HEK293 (cell line): ENCODE results near the gene ICAM3.

ENCODE experiments used
- CTCF ChIA-PET: fragments of 350-600 bp; formaldehyde crosslinking; extraction: SDS; loops from one replicate; lab custom pipeline; 2021; ENCODE audit warnings: antibody characterized with exemption; lab: Yijun Ruan, JAX
- POLR2A ChIA-PET: fragments of 300-600 bp; formaldehyde crosslinking; extraction: SDS; loops from one replicate; lab custom pipeline; 2020; ENCODE audit warnings: antibody characterized with exemption, inconsistent platforms; lab: Yijun Ruan, JAX
- H3K27ac ChIP-seq: fragments of 200-500 bp; sonication (Bioruptor generic); 2 replicates; pipeline ENCODE4 v1.5.1; 2014; ENCODE audit warnings: low read depth, low read length, control low read depth, inconsistent platforms; ENCODE audit errors: extremely low read depth
- H3K36me3 ChIP-seq, 2 experiments: fragments of 200-500 bp in 1 of 2; sonication (Bioruptor generic) in 1 of 2; 1 replicate in 1 of 2; 2 replicates in 1 of 2; pipeline ENCODE4 v1.5.1; 2014 to 2017; ENCODE audit warnings: inconsistent platforms in 2 of 2, low read length in 2 of 2; ENCODE audit not compliant: control insufficient read depth in 2 of 2, insufficient read depth in 1 of 2
- H3K4me1 ChIP-seq: fragments of 200-500 bp; sonication (Bioruptor generic); 2 replicates; pipeline ENCODE4 v1.5.1; 2014; ENCODE audit warnings: mild to moderate bottlenecking, low read length, inconsistent platforms; ENCODE audit not compliant: control insufficient read depth, insufficient read depth
- H3K4me3 ChIP-seq: 2 replicates; pipeline ENCODE4 v1.5.1; 2011; ENCODE audit warnings: low read depth, mild to moderate bottlenecking, control low read depth, low read length, moderate library complexity
- H3K9me3 ChIP-seq: fragments of 200-500 bp; sonication (Bioruptor generic); 2 replicates; pipeline ENCODE4 v1.5.1; 2014; ENCODE audit warnings: low read depth, low read length, inconsistent platforms; ENCODE audit not compliant: control insufficient read depth, insufficient read depth
- GLI2 ChIP-seq: fragments of 450-650 bp; formaldehyde crosslinking; IDR thresholded peaks from 2 replicates; pipeline ENCODE4; 2017; ENCODE audit warnings: missing biosample characterization, missing genetic modification characterization, low read depth, borderline replicate concordance
- HOXD13 ChIP-seq: sonication (generic); formaldehyde crosslinking; IDR thresholded peaks from 2 replicates; pipeline ENCODE4 v1.8.0; 2022; ENCODE audit warnings: missing genetic modification reagents, borderline replicate concordance
- INSM2 ChIP-seq: fragments of 450-650 bp; formaldehyde crosslinking; IDR thresholded peaks from 2 replicates; pipeline ENCODE4 v1.5.1; 2016; ENCODE audit warnings: missing biosample characterization, missing genetic modification characterization
- KLF16 ChIP-seq: fragments of 450-650 bp; formaldehyde crosslinking; IDR thresholded peaks from 2 replicates; pipeline ENCODE4 v1.5.1; 2017; ENCODE audit warnings: missing biosample characterization, missing genetic modification characterization
- KLF9 ChIP-seq: fragments of 450-650 bp; formaldehyde crosslinking; IDR thresholded peaks from 2 replicates; pipeline ENCODE4 v1.5.1; 2016; ENCODE audit warnings: missing biosample characterization, missing genetic modification characterization, low read depth
- PATZ1 ChIP-seq: fragments of 450-650 bp; formaldehyde crosslinking; IDR thresholded peaks from 2 replicates; pipeline ENCODE4 v1.5.1; 2016; ENCODE audit warnings: missing biosample characterization, missing genetic modification characterization
- SCRT2 ChIP-seq: fragments of 450-650 bp; formaldehyde crosslinking; IDR thresholded peaks from 2 replicates; pipeline ENCODE4 v1.5.1; 2016; ENCODE audit warnings: missing biosample characterization, missing genetic modification characterization
- TCF7L2 ChIP-seq: IDR thresholded peaks from 2 replicates; pipeline ENCODE4 v1.6.1; 2011; ENCODE audit warnings: low read depth, mild to moderate bottlenecking, inconsistent platforms, low read length, moderate library complexity, borderline replicate concordance
- TRIM28 ChIP-seq: IDR thresholded peaks from 2 replicates; pipeline ENCODE4 v1.6.1; 2011; ENCODE audit warnings: low read length, control low read depth, borderline replicate concordance
- ZBTB17 ChIP-seq: fragments of 450-650 bp; formaldehyde crosslinking; IDR thresholded peaks from 2 replicates; pipeline ENCODE4 v1.5.1; 2016; ENCODE audit warnings: missing biosample characterization, missing genetic modification characterization
- ZBTB21 ChIP-seq: fragments of 450-650 bp; formaldehyde crosslinking; IDR thresholded peaks from 2 replicates; pipeline ENCODE4 v1.5.1; 2017; ENCODE audit warnings: missing biosample characterization, missing genetic modification characterization
- ZNF10 ChIP-seq: fragments of 450-650 bp; formaldehyde crosslinking; IDR thresholded peaks from 2 replicates; pipeline ENCODE4 v1.5.1; 2017; ENCODE audit warnings: missing biosample characterization, missing genetic modification characterization
- ZNF132 ChIP-seq: fragments of 450-650 bp; formaldehyde crosslinking; IDR thresholded peaks from 2 replicates; pipeline ENCODE4 v1.5.1; 2017; ENCODE audit warnings: missing biosample characterization, missing genetic modification characterization, borderline replicate concordance
- ZNF140 ChIP-seq: fragments of 450-650 bp; formaldehyde crosslinking; IDR thresholded peaks from 2 replicates; pipeline ENCODE4 v1.5.1; 2016; ENCODE audit warnings: missing biosample characterization, missing genetic modification characterization
- ZNF211 ChIP-seq: fragments of 450-650 bp; formaldehyde crosslinking; IDR thresholded peaks from 2 replicates; pipeline ENCODE4 v1.5.1; 2016; ENCODE audit warnings: low read depth, missing biosample characterization, missing genetic modification characterization
- ZNF394 ChIP-seq: fragments of 450-650 bp; formaldehyde crosslinking; IDR thresholded peaks from 2 replicates; pipeline ENCODE4 v1.5.1; 2016; ENCODE audit warnings: missing biosample characterization, missing genetic modification characterization, mild to moderate bottlenecking, moderate library complexity, borderline replicate concordance
- ZNF416 ChIP-seq: fragments of 450-650 bp; formaldehyde crosslinking; IDR thresholded peaks from 2 replicates; pipeline ENCODE4 v1.5.1; 2016; ENCODE audit warnings: missing biosample characterization, missing genetic modification characterization
- ZNF488 ChIP-seq: fragments of 450-650 bp; formaldehyde crosslinking; IDR thresholded peaks from 2 replicates; pipeline ENCODE4 v1.5.1; 2016; ENCODE audit warnings: missing biosample characterization, missing genetic modification characterization
- ZNF510 ChIP-seq: fragments of 450-650 bp; formaldehyde crosslinking; IDR thresholded peaks from 2 replicates; pipeline ENCODE4 v1.5.1; 2018; ENCODE audit warnings: mild to moderate bottlenecking, missing genetic modification characterization, missing biosample characterization; ENCODE audit not compliant: insufficient replicate concordance
- ZNF624 ChIP-seq: fragments of 450-650 bp; formaldehyde crosslinking; IDR thresholded peaks from 2 replicates; pipeline ENCODE4 v1.5.1; 2017; ENCODE audit warnings: missing biosample characterization, missing genetic modification characterization
- ZNF626 ChIP-seq: fragments of 450-650 bp; sonication (Bioruptor Pico); formaldehyde crosslinking; IDR thresholded peaks from 2 replicates; pipeline ENCODE4 v1.5.1; 2018; ENCODE audit warnings: missing biosample characterization, missing genetic modification characterization, inconsistent platforms
- ZNF776 ChIP-seq: fragments of 450-650 bp; formaldehyde crosslinking; IDR thresholded peaks from 2 replicates; pipeline ENCODE4 v1.5.0; 2017; ENCODE audit warnings: missing biosample characterization, missing genetic modification characterization, borderline replicate concordance
- ZNF837 ChIP-seq: fragments of 450-650 bp; formaldehyde crosslinking; IDR thresholded peaks from 2 replicates; pipeline ENCODE4 v1.5.1; 2016; ENCODE audit warnings: missing biosample characterization, missing genetic modification characterization
- ZNF843 ChIP-seq: fragments of 450-650 bp; formaldehyde crosslinking; IDR thresholded peaks from 2 replicates; pipeline ENCODE4 v1.5.1; 2016; ENCODE audit warnings: missing biosample characterization, missing genetic modification characterization
- ZSCAN4 ChIP-seq: fragments of 450-650 bp; formaldehyde crosslinking; IDR thresholded peaks from 2 replicates; pipeline ENCODE4 v1.5.1; 2017; ENCODE audit warnings: missing biosample characterization, missing genetic modification characterization

The ICAM3 gene

GRCh38 chr19:10332965-10333757 is 6.3 kb downstream of the ICAM3 start, which contains the start of gene RAVER1:
TSS of gene RAVER1 (minus strand) at chr19:10333529. CDS start at chr19:10333507, 22 bp downstream.
- CTCF ChIA-PET = interaction anchor here (0.6 to 2.8 kb wide), 8 partner anchors 12 to 85 kb away, joined by 3 to 19 read pairs (median 6); no protein-coding TSS in a partner anchor
- peak within 1 kb of the TSS; percentile 92 for H3K4me3 ChIP-seq
- POLR2A ChIA-PET = interaction anchor here (0.6 to 2.9 kb wide), 32 partner anchors 9 to 1181 kb away, joined by 3 to 32 read pairs (median 4); partner anchors contain the start of genes DNMT1, FDX2, ICAM5 and TYK2
- H3K27ac ChIP-seq = peak within 1 kb of the TSS; percentile 78
- H3K4me1 ChIP-seq = no peaks in the 10 kb centered on the region
- H3K9me3 ChIP-seq = no peaks in the 10 kb centered on the region
- H3K36me3 ChIP-seq = peaks cover 8 to 38% of the 10 kb centered on the region in 2 experiments; a peak in 2 of 3 replicates
- no peak for TF ChIP-seq ZNF211 (tag by site-specific recombination)
- TF ChIP-seq KLF16 (tag by site-specific recombination) = peak; percentile 98
- TF ChIP-seq TRIM28 = no peak
- TF ChIP-seq ZNF624 (tag by site-specific recombination) = no peak
- TF ChIP-seq TCF7L2 = peak; percentile 90
- no peak for TF ChIP-seq ZNF140
- TF ChIP-seq SCRT2 = peak; percentile 97
- no peak for TF ChIP-seq ZNF837
- TF ChIP-seq GLI2 (tag by site-specific recombination) = no peak; the same call in 1 of the 2 replicates
- no peak for TF ChIP-seq ZNF132 (tag by site-specific recombination)
- peak; percentile 98 for TF ChIP-seq PATZ1 (tag by site-specific recombination)
- TF ChIP-seq ZNF10 = 0 out of 2 replicates have a peak, but pooled peaks have one; percentile 34
- TF ChIP-seq HOXD13 (CRISPR knock-in tag) = no peak
- TF ChIP-seq ZNF843 (tag by site-specific recombination) = peak; percentile 77; the same call in 1 of the 2 replicates
- TF ChIP-seq INSM2 (tag by site-specific recombination) = peak; percentile 89
- TF ChIP-seq ZNF394 (tag by site-specific recombination) = peak; percentile 73
- no peak; the same call in 1 of the 2 replicates for TF ChIP-seq ZBTB17 (tag by site-specific recombination)
- TF ChIP-seq ZNF626 (tag by site-specific recombination) = no peak
- peak; percentile 41; the same call in 1 of the 2 replicates for TF ChIP-seq ZSCAN4
- TF ChIP-seq ZBTB21 = no peak
- TF ChIP-seq ZNF510 (tag by site-specific recombination) = no peak
- no peak for TF ChIP-seq ZNF416 (tag by site-specific recombination)
- no peak for TF ChIP-seq ZNF776
- 0 out of 2 replicates have a peak, but pooled peaks have one; percentile 42 for TF ChIP-seq ZNF488 (tag by site-specific recombination)
- TF ChIP-seq KLF9 = peak; percentile 89
